Effector memory CD4-positive, alpha-beta T cell (primary cell): ENCODE data around the gene ASB6.
"Not testable (repeated sequence)": the region's sequence is repeated elsewhere in the genome, so short reads cannot be mapped to it uniquely, and the experiment has no call there.

ENCODE experiments used
- DNase-seq, 3 donors: peaks; one replicate each; pipeline ENCODE4 v3.0.0-alpha.2; 2020
- H3K27ac ChIP-seq: 2 replicates; pipeline ENCODE4 v1.7.0; 2013; ENCODE audit warnings: mild to moderate bottlenecking, low read length, moderate library complexity; ENCODE audit not compliant: insufficient read depth, poor library complexity, severe bottlenecking
- H3K27me3 ChIP-seq: replicated peaks from 2 replicates; pipeline ENCODE4 v1.7.0; 2013; ENCODE audit warnings: mild to moderate bottlenecking, low read length; ENCODE audit not compliant: insufficient read depth, control insufficient read depth, poor library complexity, severe bottlenecking
- H3K36me3 ChIP-seq: 2 replicates; pipeline ENCODE4 v1.7.0; 2013; ENCODE audit warnings: mild to moderate bottlenecking, low read length, moderate library complexity; ENCODE audit not compliant: control insufficient read depth, insufficient read depth
- H3K4me1 ChIP-seq: 2 replicates; pipeline ENCODE4 v1.7.0; 2013; ENCODE audit warnings: low read length, mild to moderate bottlenecking; ENCODE audit not compliant: control insufficient read depth, insufficient read depth, poor library complexity, severe bottlenecking
- H3K4me3 ChIP-seq: 2 replicates; pipeline ENCODE4 v1.7.0; 2013; ENCODE audit warnings: low read length, low read depth, mild to moderate bottlenecking; ENCODE audit not compliant: insufficient read depth, poor library complexity, severe bottlenecking
- H3K9me3 ChIP-seq: 2 replicates; pipeline ENCODE4 v1.7.0; 2013; ENCODE audit warnings: mild to moderate bottlenecking, low read length, moderate library complexity; ENCODE audit not compliant: control insufficient read depth

The ASB6 gene

GRCh38 chr9:129598089-129598596, 43.8 kb downstream of the ASB6 start:
- Histone ChIP-seq H3K36me3 (no peaks in the 10 kb centered on the region), H3K27ac (peak overlapping the region; percentile 67), H3K4me1 (peaks cover 21% of the 10 kb centered on the region), H3K27me3 (no peaks in the 10 kb centered on the region), H3K4me3 (peak overlapping the region; percentile 48), H3K9me3 (no peaks in the 10 kb centered on the region)
- DNase-seq = no peak

- H3K36me3 ChIP-seq = no peaks in the 10 kb centered on the region
- peak overlapping the region; percentile 48 for H3K4me3 ChIP-seq
- H3K27ac ChIP-seq = peak overlapping the region; percentile 67
- peaks cover 19% of the 10 kb centered on the region for H3K4me1 ChIP-seq
- H3K9me3 ChIP-seq = no peaks in the 10 kb centered on the region
- H3K27me3 ChIP-seq = no peaks in the 10 kb centered on the region
- peak in 2 of 3 donors; percentile 24 to 26 for DNase-seq
Measured at GRCh38 chr9:129597355-129598088, 44.4 kb downstream of the ASB6 start.

GRCh38 chr9:129596541-129597331, 45.2 kb downstream of the ASB6 start:
- Histone ChIP-seq H3K4me3 (no peak overlapping the region), H3K27me3 (no peaks in the 10 kb centered on the region), H3K36me3 (no peaks in the 10 kb centered on the region), H3K27ac (no peak overlapping the region), H3K4me1 (peaks cover 19% of the 10 kb centered on the region), H3K9me3 (no peaks in the 10 kb centered on the region)
- DNase-seq = no peak

GRCh38 chr9:129595903-129596540, 45.9 kb downstream of the ASB6 start:
- H3K27ac ChIP-seq = no peak overlapping the region
- DNase-seq = no peak

GRCh38 chr9:129595311-129595741, 46.6 kb downstream of the ASB6 start:
- Histone ChIP-seq H3K9me3 (no peaks in the 10 kb centered on the region), H3K4me1 (peaks cover 19% of the 10 kb centered on the region), H3K4me3 (no peak overlapping the region), H3K27me3 (no peaks in the 10 kb centered on the region), H3K27ac (no peak overlapping the region), H3K36me3 (no peaks in the 10 kb centered on the region)
- DNase-seq = no peak

More at GRCh38 chr9:129595903-129596540, 45.9 kb downstream of the ASB6 start:
- Histone ChIP-seq H3K9me3 (no peaks in the 10 kb centered on the region), H3K4me1 (peaks cover 19% of the 10 kb centered on the region), H3K27me3 (no peaks in the 10 kb centered on the region), H3K4me3 (no peak overlapping the region), H3K36me3 (no peaks in the 10 kb centered on the region)

- H3K27ac ChIP-seq = no peak overlapping the region
- H3K4me3 ChIP-seq = no peak overlapping the region
- H3K27me3 ChIP-seq = no peaks in the 10 kb centered on the region
- H3K36me3 ChIP-seq = no peaks in the 10 kb centered on the region
- H3K4me1 ChIP-seq = peaks cover 19% of the 10 kb centered on the region
- no peak for DNase-seq
- no peaks in the 10 kb centered on the region for H3K9me3 ChIP-seq
Measured at GRCh38 chr9:129594632-129595031, 47.3 kb downstream of the ASB6 start.

GRCh38 chr9:129592790-129593189, 49.2 kb downstream of the ASB6 start:
- peaks cover 12% of the 10 kb centered on the region for H3K4me1 ChIP-seq
- H3K27ac ChIP-seq, H3K36me3 ChIP-seq, DNase-seq, H3K4me3 ChIP-seq, H3K9me3 ChIP-seq, H3K27me3 ChIP-seq: not testable (repeated sequence)

- no peak for DNase-seq
- Histone ChIP-seq H3K4me1 (peaks cover 4% of the 10 kb centered on the region), H3K27ac (no peak overlapping the region), H3K4me3 (no peak overlapping the region), H3K9me3 (no peaks in the 10 kb centered on the region), H3K36me3 (no peaks in the 10 kb centered on the region), H3K27me3 (no peaks in the 10 kb centered on the region)
Measured at GRCh38 chr9:129591916-129592315, 50.0 kb downstream of the ASB6 start.

- H3K4me1 ChIP-seq = no peaks in the 10 kb centered on the region
- no peak overlapping the region for H3K4me3 ChIP-seq
- DNase-seq = no peak
- H3K27ac ChIP-seq = no peak overlapping the region
- no peaks in the 10 kb centered on the region for H3K27me3 ChIP-seq
- no peaks in the 10 kb centered on the region for H3K9me3 ChIP-seq
- H3K36me3 ChIP-seq = no peaks in the 10 kb centered on the region
Measured at GRCh38 chr9:129590466-129590865, 51.5 kb downstream of the ASB6 start.
